GM21390 (cell line): ENCODE results near the gene LSM7.
"Not testable (repeated sequence)": the region's sequence is repeated elsewhere in the genome, so short reads cannot be mapped to it uniquely, and the experiment has no call there.

Experiments
- ATAC-seq: cut with Tn5 transposase; IDR thresholded peaks from one replicate; pipeline ENCODE4 v1.9.1; 2021; ENCODE audit not compliant: unreplicated experiment

Gene LSM7

GRCh38 chr19:2281265-2282061, 46.9 kb downstream of the LSM7 start:
- ATAC-seq = not testable (repeated sequence)

DNA sequence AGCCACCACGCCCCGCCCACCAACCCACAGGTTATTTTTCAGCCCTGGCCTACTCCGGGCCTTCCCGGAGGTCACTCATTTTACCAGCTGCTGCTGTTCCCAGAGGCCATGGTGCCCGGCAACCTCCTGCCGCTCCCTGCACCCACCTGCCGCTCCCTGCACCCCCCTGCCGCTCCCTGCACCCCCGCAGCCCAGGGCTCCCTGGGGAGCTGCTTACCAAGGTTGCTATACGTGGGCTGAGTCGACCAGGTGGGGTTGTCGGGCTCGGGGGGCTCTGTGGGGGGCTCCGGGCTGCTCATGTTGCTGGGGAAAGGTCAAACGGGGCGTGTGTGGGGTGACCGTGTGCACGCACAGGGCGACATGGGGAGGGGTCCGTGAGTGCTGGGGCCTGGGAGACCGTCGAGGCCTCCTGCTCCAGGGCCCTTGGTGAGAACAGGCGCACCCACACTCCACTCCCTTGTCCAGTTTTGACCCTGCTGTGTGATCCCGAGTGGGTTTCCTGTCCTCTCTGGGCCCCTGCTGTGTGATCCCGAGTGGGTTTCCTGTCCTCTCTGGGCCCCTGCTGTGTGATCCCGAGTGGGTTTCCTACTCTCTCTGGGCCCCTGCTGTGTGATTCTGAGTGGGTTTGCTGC, 47.6 kb downstream of the LSM7 start:
- no peak for ATAC-seq

DNA sequence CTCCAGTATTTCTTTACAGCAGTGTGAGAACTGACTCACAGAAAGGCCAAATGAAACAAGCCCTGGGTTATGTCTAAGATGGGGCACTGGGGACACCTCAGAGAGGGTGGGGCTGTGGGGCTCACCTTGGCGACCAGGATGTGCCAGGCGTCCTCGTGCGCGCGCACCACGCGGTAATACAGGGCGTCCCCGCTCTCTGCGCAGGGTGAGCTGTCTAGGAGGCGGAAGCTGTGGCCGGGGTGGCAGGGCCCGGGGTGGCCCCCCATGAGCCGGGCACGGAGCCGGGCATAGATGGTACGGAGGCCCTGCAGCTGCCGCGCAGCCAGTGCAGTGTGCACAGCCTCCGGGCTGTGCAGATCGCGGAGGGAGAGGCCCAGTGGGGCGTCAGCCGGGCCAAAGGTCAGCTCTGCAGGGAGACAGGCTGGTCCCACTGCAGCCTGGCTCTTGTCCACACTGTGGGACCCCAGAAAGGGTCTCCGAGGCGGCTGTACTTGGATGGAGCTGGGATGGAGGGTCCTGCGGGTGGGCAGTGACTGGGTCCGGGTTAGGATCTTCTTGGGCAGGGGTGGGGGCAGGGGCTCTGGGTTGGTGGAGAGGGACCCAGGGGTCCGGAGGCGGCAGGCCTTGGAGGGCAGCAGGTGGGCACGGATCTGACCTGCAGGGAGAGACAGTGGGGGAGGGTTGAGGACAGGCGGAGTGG, 49.8 kb downstream of the LSM7 start:
- no peak for ATAC-seq

GRCh38 chr19:2277138-2277537, 51.2 kb downstream of the LSM7 start:
- no peak for ATAC-seq

DNA sequence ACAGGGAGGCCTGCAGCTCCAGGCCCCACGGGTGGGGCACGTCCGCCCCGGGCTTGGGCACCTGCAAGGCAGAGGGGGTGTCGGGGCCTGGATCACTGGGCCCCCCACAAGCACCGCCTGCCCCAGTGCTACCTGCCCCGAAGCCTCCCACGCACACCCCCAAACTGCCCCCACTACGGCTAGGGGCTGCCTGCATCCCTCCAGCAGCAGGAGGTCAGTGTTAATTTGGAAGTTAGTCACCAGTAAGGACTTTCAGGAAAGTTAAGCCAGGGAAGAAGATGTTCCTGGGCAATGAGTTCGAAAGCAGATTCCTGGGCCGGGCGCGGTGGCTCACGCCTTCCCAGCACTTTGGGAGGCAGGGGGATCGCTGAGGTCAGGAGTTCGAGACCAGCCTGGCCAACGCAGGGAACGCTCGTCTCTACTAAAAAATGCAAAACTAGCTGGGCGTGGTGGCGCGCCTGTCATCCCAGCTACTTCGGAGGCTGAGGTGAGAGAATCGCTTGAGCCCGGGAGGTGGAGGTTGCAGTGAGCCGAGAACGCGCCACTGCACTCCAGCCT, 51.9 kb downstream of the LSM7 start:
- no peak for ATAC-seq

- ATAC-seq = no peak
Measured at GRCh38 chr19:2275588-2276428, 52.6 kb downstream of the LSM7 start.

DNA sequence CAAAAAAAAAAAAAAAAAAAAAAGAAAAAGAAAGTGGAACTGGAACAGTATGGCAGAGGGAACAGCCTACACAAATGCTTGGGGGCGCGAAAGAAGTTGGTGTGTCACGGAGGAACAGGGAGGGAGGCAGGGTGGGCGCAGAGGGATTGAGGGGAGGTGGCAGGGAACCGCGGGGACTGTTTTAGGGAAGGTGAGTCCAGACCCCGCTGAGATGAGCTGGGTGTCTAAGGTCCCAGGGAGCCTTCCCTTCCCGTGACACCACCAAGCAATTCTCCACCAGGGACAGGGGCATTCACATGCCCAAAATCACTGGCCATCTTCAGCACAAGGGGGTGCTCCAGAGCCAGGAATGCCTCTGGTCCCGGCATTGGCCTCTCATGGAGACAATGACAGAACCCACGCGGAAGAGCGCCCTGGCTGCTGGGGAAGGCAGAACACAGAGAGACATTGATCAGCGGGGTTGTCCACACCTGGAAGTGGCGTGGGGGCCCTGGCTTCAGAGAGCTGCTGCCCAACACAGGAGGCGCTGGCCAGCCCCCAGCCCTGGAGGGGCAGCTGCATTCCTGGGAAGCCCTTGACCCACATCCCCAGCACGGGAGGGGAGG, 53.4 kb downstream of the LSM7 start:
- no peak for ATAC-seq

DNA sequence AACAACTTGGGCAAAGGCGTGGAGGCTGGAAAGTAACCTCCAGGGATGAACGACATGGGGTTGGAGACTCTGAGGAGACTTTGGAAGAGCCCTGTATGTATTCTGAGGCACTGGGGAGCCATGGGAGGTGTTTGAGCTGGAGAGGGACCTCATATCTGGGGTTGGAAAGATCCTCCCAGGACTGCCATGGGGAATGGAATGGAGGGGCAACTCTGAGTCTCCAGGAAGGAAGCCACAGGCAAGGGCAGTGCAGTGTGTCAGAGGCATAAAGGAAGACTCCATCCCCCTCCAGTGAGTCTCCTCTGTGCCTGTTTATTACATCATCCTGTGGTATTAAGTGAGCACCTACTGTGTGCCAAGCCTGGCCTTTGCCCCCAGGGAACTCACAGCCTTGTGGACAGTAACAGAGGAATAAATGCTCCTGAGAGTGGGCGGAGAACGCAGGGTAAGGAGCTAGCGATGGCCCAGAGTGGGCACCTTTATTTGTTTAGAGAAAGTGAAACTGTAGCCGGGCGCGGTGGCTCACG, 54.1 kb downstream of the LSM7 start:
- no peak for ATAC-seq

- no peak for ATAC-seq
Measured at GRCh38 chr19:2273356-2274184, 54.8 kb downstream of the LSM7 start.
